Activated CD8-positive, alpha-beta memory T cell treated with anti-CD3 and anti-CD28 coated beads, Interleukin-2, amount 50 U/mL, for 4 hours (primary cell): ENCODE data around the gene TNFSF4.

Experiments
- DNase-seq: peaks from one replicate; pipeline ENCODE4 v3.0.0-alpha.2; 2020

Gene TNFSF4

GRCh38 chr1:173210283-173210682 is 3.2 kb upstream of the TNFSF4 start:
- no peak for DNase-seq

DNA sequence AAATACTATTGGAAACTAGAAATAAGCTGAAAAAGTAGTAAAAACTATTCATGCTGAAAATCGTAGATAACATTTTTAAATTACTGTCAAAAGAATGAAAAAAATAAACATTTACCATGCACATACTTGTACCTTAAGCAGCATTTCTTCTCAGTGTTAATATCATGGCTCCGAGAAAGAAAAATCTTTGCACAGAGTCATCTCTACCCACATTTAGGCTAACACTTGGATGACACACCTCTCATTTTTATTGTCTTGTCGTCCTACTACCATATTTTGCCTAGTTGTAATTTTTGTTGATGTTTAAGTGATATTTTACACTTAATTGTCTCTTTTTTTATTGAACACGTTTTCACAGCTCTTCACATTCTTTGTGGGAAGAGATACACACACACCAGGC is 1.7 kb upstream of the TNFSF4 start:
- no peak for DNase-seq

DNA sequence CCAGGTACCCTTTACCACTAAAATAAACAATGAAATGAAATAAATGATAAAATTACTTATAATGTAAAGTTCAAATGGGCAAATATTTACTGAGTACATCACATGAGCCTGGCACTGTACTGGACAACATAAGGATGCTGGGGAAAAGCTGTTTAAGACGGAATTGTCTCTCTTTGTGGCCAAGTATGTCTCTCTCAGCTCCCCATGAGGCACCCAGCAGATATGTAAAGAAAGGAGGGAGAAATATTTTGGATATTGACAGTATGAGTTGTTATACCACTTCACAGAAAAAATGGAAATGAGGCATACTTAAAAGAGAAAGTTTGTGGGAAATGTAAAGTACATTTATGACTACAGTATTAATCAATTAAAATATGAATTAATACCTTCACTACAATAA is 1.0 kb upstream of the TNFSF4 start:
- no peak for DNase-seq

DNA sequence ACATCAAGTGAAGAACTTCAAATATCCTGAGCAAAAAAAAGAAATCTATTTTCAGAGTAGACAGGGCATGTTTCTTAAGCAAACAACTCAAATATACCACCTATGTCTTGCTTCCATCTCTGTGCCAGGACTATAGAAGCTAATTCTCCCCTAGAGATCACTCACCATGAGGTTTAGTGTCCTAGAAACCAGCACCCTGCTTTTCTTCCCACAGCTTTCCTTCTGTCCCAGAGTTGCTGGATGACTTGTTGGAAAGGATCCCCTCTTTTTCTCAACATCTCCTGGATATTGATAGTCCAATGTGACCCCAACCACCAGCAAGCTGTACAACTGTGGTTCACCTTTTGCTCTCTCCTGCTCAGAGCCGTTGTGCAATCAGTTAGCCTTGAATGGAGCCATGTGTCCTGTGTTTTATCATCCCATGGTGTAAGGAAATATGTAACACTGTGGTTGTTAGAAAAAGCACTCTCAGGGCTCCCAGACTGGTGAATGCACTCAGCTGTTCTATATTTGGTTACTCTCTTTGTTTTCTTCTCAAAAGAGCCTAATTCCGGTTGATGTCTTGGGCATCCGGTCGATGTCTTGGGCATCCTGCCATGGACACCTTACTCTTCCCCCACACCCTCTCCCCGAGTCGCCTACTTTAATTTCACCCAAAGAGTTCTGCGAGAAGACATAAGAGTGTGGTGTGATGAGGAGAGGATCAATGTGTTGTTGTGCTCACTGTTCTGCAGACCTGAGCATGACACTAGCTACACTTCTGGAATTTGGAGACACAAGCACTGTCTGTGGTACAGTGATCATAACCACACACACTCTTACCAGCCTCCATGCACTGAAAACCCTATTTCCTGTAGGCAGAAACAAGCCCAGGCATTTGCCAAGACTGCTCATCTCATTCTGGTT is 1.7 kb downstream of the TNFSF4 start:
- DNase-seq: no peak

DNA sequence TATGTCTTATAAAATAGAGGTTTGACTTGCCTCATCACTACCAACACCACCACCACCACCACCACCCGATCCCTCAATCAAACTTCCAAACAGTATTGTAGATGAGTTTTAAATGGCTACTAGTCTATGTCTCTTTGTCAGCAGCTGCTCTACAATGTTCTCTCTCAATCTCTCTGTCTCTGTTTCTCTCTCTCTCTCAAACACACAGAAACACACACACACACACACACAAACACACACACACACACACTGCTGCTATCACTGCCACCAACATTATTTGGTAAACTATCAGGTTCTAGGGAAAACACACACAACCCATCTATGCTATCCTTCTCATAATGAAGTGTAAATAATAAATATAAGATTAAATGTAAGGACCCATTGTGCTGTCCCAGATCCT is 2.4 kb downstream of the TNFSF4 start:
- DNase-seq: no peak

DNA sequence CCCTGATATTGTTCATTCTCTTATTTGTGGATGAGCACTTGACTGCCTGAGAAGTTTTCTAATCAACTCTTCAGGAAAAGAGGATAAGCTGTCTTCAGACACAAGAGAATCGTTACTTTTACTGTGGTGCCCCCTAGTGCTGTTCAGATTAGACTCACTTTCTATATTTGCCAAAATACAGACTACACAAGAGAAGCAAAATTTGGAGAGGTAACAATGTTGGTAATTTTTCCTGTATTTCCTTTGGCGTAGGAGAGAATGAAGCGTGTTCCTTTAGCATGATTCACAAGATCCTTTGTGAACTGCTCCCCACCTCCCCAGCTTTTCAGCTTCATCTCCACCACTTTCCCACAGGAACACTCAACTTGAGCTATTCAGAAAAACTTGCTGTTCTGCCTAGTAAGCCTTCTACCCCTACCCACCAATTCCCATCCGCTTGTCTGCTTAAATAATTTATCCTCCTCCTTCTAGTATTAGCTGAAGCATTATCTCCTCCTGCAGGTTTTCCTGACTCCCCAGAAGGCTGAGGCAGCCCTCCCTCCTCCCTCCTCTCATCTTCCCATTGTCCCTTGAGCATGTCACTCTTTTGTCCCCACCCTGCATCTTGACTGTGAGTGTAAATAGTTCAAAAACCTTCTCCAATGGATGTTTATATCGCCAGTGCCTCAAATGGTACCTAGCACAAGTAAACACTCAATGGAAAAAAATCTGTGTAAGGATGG is 4.5 kb downstream of the TNFSF4 start:
- no peak for DNase-seq

- no peak for DNase-seq
Observed at GRCh38 chr1:173201969-173202368, 5.2 kb downstream of the TNFSF4 start.

DNA sequence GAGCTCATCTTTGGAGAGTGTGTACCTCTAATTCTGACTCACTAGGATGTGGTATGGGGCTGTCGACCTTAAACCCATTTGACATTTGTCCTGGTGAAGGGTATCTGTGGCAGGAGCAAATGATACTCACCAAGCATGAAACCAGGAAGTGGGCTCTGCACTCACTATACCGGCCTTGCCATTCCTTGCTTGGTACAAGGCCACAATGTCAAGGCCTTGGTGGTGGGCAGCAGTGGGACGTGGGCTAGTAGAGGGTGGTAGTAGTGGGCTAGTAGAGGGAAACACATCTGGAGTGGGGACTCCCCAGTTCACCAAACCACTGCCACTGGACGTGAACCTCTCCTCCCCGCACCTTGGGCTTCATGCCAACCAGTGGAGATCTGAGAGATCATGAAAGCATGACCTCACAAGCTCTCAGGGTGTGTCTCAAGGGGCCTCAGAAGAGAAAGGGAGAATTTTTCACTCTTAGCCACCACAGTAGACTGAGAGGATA is 11.5 kb downstream of the TNFSF4 start:
- DNase-seq: no peak

GRCh38 chr1:173193639-173194038 is 13.5 kb downstream of the TNFSF4 start:
- DNase-seq: no peak

GRCh38 chr1:173191011-173191705 is 16.0 kb downstream of the TNFSF4 start:
- no peak for DNase-seq

DNA sequence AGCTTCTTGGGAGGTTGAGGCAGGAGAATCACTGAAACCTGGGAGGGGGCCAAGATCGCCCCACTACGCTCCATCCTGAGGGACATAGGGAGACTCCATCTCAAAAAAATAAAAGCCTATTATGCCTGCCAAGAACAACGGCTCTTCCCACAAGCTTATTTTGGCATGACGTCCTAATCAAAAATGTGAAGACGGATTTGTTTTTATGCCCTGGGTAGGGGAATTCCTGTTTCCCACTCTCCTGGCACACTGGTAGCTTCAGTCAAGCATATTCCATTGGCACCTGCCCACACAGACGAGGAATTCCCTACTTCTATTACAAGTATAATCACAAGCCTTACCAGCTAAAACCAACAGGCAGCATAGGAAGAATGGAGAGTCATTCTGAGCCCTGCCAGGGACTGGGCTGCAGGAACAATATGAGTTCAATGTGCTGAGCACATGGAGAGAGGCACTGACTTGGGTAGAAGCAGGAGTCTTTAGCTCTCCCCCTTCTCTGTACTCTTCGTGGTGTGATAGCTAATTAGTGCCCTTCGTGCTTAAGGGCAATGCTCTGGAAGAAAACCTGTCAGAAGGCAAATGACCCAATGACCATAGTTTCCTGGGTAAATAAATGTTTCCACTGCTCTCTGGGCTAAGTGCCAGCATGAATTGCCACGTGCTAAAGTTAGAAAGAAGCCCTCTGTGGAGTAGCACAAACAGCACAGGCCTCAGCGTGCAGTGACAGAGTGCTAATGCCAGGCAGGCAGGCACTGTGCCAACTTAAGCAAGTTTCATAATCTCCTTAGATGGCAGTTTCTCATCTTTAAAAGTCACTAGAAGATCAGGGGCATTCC is 16.8 kb downstream of the TNFSF4 start:
- no peak for DNase-seq

DNA sequence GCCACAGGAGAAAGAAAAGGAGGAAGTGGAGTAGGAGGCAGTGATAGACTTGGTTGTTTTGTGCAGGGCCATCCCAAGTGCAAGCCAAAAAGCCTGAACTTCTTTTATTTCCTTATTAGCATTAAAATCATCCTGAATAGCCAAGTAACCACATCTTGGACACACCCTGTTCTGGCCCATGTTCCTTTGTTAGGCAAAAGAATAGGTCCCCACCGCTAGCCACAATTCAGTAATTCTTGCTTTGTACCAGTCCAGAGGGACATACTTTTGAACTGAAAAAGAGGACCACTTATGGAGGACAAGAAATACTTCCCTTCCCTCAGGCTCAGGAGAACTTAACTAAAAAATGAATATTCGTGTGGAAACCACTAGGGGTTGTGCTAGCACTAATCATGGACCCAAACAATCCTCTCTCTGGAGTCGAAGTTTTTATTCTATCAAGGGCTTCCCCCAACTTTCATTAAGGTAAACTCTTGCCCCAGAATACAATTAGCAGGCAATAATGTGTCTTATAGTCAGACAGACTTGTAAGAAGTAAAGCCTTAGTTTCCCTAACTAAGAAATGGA is 19.4 kb downstream of the TNFSF4 start:
- DNase-seq: no peak

DNA sequence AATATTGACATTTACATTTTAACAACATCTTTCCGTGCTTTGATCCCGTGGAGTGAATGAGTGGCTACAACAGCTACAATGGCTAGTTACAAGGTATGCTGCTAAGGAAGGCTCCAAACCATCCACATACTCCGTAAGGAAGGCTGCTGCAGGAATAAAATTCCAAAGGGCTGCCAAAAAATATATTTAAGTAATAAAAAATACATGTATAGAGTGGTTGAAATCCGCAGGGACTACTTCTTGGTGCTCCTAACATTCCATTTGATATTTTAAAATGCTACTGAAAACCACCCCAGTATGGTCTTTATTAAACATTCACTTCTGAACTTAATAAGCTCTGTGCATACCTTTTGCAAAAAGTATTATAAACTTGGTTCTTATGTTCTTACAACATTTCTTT is 25.3 kb downstream of the TNFSF4 start:
- no peak for DNase-seq

DNA sequence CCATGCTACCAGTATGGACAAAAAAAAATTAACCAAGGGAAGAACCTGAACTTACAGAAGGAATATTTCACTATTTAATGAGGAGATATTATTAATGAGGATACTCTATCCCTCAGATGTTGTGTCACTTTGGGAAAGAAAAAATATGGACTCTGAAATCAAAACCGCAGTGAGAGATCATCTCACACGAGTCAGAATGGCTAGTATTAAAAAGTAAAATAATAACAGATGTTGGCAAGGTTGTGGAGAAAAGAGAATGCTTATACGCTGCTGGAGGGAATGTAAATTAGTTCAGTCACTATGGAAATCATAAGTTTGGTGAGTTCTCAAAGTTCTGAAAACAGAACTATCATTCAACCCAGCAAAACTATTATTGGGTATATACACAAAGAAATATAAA is 30.9 kb downstream of the TNFSF4 start:
- no peak for DNase-seq

- no peak for DNase-seq
Observed at GRCh38 chr1:173175514-173176145, 31.5 kb downstream of the TNFSF4 start.

DNA sequence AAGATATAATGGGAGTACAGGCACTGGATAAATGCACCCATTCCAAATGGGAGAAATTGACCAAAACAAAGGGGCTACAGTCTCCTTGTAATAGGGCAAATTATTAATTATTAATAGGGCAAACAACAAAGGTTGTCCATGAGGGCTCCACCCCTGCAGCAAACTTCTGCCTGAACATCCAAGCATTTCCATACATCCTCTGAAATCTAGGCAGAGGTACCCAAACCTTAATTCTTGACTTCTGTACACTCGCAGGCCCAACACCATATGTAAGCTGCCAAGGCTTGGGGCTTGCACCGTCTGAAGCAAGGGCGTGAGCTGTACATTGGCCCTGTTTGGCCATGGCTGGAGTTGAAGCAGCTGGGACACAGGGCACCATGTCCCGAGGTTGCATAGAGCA is 33.7 kb downstream of the TNFSF4 start:
- DNase-seq: no peak

DNA sequence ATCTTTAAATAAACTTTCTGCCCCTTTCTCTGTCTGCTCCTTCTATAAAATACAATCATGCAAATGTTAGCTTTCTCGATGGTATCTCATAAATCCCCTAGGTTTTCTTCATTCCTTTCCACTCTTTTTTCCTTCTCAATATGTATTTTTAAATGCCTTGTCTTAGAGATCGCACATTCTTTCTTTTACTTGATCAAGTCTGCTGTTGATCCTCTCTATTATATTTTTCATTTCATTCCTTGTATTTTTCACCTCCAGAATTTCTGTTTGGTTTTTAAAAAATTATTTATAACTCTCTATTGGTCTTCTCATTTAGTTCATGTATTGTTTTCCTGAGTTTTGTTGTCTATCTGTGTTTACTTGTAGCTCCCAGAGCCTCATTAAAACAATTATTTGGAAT is 36.0 kb downstream of the TNFSF4 start:
- no peak for DNase-seq

GRCh38 chr1:173168941-173169340 is 38.2 kb downstream of the TNFSF4 start:
- DNase-seq: no peak

GRCh38 chr1:173164686-173165085 is 42.4 kb downstream of the TNFSF4 start:
- DNase-seq: no peak

DNA sequence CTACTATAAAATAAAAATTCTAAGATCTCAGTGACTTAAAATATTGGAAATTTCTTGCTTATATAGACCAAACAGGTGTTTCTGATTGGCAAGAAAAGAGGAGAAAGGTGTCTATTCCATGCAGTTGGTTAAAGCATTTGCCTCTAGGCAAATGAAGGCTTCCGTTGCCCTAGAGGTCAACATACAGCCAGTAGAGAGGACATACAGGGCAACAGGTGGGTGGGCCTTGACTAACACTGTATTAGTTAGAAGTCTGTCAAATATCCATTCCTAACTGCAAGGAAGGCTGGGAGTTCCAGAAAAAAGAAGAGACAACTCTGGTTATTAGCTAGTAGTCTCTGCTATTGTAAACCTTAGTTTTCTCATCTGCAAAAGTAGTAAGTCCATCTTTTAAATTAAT is 43.0 kb downstream of the TNFSF4 start:
- DNase-seq: no peak

DNA sequence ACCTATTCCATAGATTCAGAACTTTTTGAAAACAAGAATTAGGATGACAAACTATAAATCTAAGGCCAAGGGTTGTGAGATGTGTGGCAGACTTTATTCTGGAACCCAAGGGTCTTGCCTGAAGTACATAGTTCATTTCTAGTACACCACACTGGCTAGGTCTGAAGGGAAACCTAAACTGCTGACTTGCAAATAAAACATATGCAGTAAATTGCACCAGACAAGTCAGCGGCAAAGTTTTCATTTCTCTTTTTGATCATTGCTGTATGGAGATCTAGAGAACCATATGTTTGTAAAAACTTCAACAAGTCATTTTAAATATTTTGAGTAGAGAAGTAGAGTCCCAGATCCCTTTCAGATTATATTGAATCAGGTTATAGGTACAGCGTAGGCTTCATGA is 43.9 kb downstream of the TNFSF4 start:
- no peak for DNase-seq

GRCh38 chr1:173162601-173163000 is 44.5 kb downstream of the TNFSF4 start:
- DNase-seq: no peak
